Prostate gland (tissue), 2 donors: ENCODE results near the gene HDGFL3. TPM values are rescaled to one million over a fixed set of nuclear protein-coding genes. Genes with fewer than 3 reads are reported as not detected.

Experiments
- DNase-seq: peaks from one replicate; pipeline ENCODE4 v3.0.0-alpha.2; 2019; ENCODE audit warnings: low spot score
- H3K27ac ChIP-seq, 2 donors: fragments of 200-600 bp; sonication (generic); 2 replicates each; pipeline ENCODE4 v1.5.1; 2017 to 2019
- H3K27me3 ChIP-seq: fragments of 200-600 bp; sonication (generic); replicated peaks from 2 replicates; pipeline ENCODE4 v1.5.1; 2019; ENCODE audit not compliant: insufficient read depth
- H3K36me3 ChIP-seq, 2 donors: fragments of 200-600 bp; sonication (generic); 1 replicate in 1 of 2; 2 replicates in 1 of 2; pipeline versions ENCODE4 v1.5.1 to v1.8.1; 2017 to 2019
- H3K4me1 ChIP-seq: fragments of 200-600 bp; sonication (generic); replicated peaks from 2 replicates; pipeline ENCODE4 v1.5.1; 2019
- H3K4me3 ChIP-seq, 2 donors: fragments of 200-600 bp; sonication (generic); 2 replicates each; pipeline ENCODE4 v1.5.1; 2017 to 2019
- H3K9me3 ChIP-seq: fragments of 200-600 bp; sonication (generic); 2 replicates; pipeline ENCODE4 v1.5.1; 2017
- CTCF ChIP-seq, 4 experiments: fragments of 200-600 bp in 2 of 4; fragments of 450-650 bp in 2 of 4; sonication (generic) in 2 of 4; IDR thresholded peaks; 1 replicate in 3 of 4; 2 replicates in 1 of 4; pipeline ENCODE4 v1.5.1; 2016 to 2019; ENCODE audit warnings: antibody characterized with exemption in 4 of 4, mild to moderate bottlenecking in 2 of 4, moderate library complexity in 2 of 4
- POLR2A ChIP-seq: fragments of 450-650 bp; IDR thresholded peaks from one replicate; pipeline ENCODE4 v1.6.1; 2016; ENCODE audit warnings: antibody characterized with exemption, mild to moderate bottlenecking
- POLR2AphosphoS5 ChIP-seq: sonication (generic); formaldehyde crosslinking; IDR thresholded peaks from one replicate; pipeline ENCODE4 v1.6.1; 2017; ENCODE audit warnings: antibody characterized with exemption
- WGBS: methylation state at CpG from one replicate; pipeline ENCODE4 v1.1.5; 2018; 5-methylcytosine and 5-hydroxymethylcytosine counted together
- intact Hi-C: fragments of 100-400 bp; cut with DNase I; formaldehyde crosslinking; loops from one replicate; pipeline ENCODE4 v1.14.2; 2022
- total RNA-seq, 2 donors: library from RNA; depleted of rRNA; stranded (reverse); fragments of >200 nt; gene quantifications; one replicate each; pipeline ENCODE4 v1.1.0, GENCODE V29; 2016

Gene HDGFL3
- total RNA-seq, 2 donors from 2014 or later: 19.4 to 55.4 TPM

- Histone ChIP-seq H3K27me3 (no peaks in the 10 kb centered on the region), H3K4me1 (no peaks in the 10 kb centered on the region), H3K9me3 (no peaks in the 10 kb centered on the region), H3K4me3 (no peak overlapping the region), H3K27ac (no peak overlapping the region), H3K36me3 (no peaks in the 10 kb centered on the region)
- no peak for DNase-seq
- intact Hi-C loops: no loop called here
- TF ChIP-seq CTCF (IDR thresholded peaks at IDR 0.05) (no peak), POLR2AphosphoS5 (no peak), POLR2A (no peak)
- 86% methylated on average over 4 of the region's 4 CpGs for WGBS
Observed at GRCh38 chr15:83164771-83165404, 42.7 kb downstream of the HDGFL3 start.

DNA sequence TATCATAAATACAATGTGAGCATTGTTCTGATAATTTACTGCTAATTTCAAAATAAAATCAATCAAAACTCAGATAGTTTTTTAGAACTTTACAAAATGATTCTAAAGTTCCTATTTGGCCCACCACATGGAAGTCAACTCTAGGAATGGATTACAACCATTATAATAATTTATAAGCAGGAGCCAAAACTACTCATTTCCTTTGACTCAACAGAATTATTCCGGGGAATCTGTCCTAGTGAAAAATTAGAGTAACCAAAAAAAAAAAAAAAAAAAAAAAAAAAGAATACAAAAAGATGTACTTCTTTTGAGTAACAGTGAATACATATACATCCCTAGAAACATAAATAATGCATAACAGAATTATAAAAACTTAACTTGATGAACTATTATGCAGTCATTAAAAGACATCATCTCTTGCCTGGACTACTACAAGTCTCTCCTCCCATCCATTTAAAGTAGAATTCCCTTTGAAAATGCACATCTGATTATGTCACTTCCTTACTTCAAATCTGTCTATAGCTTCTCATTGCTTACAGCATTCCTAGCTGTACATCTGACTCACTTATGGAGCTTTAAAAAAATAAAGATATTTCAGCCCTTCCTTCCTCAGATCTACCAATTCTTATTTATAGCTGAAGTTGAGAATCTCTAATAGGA, 43.4 kb downstream of the HDGFL3 start:
- Histone ChIP-seq H3K9me3 (no peaks in the 10 kb centered on the region), H3K27ac (no peak overlapping the region), H3K36me3 (no peaks in the 10 kb centered on the region), H3K4me1 (no peaks in the 10 kb centered on the region), H3K4me3 (no peak overlapping the region), H3K27me3 (no peaks in the 10 kb centered on the region)
- intact Hi-C loops: no loop called here
- no peak for DNase-seq
- WGBS: 80% methylated on average over 1 of the region's 1 CpG
- TF ChIP-seq POLR2A (no peak), POLR2AphosphoS5 (no peak), CTCF (IDR thresholded peaks at IDR 0.05) (no peak)

DNA sequence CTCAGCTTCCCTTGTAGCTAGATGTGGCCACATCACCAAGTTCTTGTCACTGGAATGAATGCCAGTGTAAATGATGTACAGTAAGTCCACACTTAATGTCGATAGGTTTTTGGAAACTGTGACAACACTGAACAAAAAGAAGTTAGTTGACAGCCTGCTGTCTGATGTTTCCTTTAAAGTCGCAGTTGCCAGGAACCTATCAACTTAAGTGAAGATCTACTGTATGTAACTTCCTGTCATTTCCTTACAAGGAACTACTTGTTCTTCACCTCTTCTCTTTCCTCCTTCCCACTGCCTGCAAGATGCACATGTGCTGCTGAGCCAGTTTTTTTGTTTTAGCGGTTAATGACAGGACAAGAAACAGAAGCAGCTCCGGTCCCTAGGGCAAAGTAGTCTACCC, 44.6 kb downstream of the HDGFL3 start:
- intact Hi-C loops: no loop called here
- no peak for TF ChIP-seq CTCF (IDR thresholded peaks at IDR 0.05)
- no peak for TF ChIP-seq POLR2A
- TF ChIP-seq POLR2AphosphoS5: no peak
- Histone ChIP-seq H3K36me3 (no peaks in the 10 kb centered on the region), H3K4me1 (no peaks in the 10 kb centered on the region), H3K9me3 (no peaks in the 10 kb centered on the region), H3K27ac (no peak overlapping the region), H3K27me3 (no peaks in the 10 kb centered on the region), H3K4me3 (no peak overlapping the region)
- 83% methylated on average over 4 of the region's 4 CpGs for WGBS
- DNase-seq: no peak

DNA sequence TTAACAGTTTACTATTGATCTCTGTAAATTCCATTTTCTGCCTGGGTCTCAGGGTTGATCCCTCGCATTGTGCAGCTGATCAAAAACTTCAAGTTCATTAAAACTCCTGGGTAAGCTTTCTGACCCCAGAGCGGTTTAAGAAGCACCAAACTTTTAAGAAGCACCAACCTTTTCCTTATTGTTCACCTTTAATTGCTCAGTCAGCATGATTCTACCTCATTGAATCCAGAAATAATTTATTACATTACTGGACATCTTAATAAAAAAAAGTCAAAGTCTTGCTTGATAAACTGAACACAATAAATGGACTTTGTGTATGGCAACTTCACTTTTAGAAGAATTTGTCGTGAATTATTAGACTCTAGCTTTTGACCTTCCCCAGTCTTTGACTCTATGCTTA, 46.9 kb downstream of the HDGFL3 start:
- 99% methylated on average over 3 of the region's 3 CpGs for WGBS
- DNase-seq: no peak
- no peak overlapping the region for H3K4me3 ChIP-seq
- H3K27ac ChIP-seq: no peak overlapping the region
- no peaks in the 10 kb centered on the region for H3K27me3 ChIP-seq
- H3K9me3 ChIP-seq: no peaks in the 10 kb centered on the region
- intact Hi-C loops: no loop called here
- H3K36me3 ChIP-seq: no peaks in the 10 kb centered on the region
- no peak for TF ChIP-seq POLR2AphosphoS5
- no peak for TF ChIP-seq CTCF (IDR thresholded peaks at IDR 0.05)
- TF ChIP-seq POLR2A: no peak
- H3K4me1 ChIP-seq: no peaks in the 10 kb centered on the region

DNA sequence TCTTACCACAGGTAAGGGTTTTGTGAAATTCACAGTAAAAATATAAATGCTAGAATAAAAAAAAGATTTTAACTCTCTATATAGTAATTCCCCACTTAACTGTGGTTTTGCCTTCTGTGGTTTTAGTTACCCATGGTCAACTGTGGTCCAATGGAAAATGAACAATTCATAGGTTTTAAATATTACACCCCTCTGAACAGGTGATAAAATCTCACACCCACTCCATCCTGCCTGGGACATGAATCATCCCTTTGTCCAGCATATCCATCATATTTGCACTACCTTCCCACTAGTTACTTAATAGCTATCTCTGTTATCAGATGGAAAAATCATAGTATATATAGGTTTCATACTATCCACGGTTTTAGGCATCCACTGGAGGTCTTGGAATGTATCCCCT, 49.2 kb downstream of the HDGFL3 start:
- no peak for TF ChIP-seq POLR2AphosphoS5
- no peak for TF ChIP-seq POLR2A
- no peak for TF ChIP-seq CTCF (IDR thresholded peaks at IDR 0.05)

More for the DNA sequence above, 49.2 kb downstream of the HDGFL3 start:
- intact Hi-C loops: no loop called here
- WGBS: 61% methylated on average over 1 of the region's 1 CpG
- H3K36me3 ChIP-seq: no peaks in the 10 kb centered on the region
- no peak for DNase-seq
- H3K4me3 ChIP-seq: no peak overlapping the region
- H3K9me3 ChIP-seq: no peaks in the 10 kb centered on the region
- H3K4me1 ChIP-seq: no peaks in the 10 kb centered on the region
- no peaks in the 10 kb centered on the region for H3K27me3 ChIP-seq
- no peak overlapping the region for H3K27ac ChIP-seq
